NCI-H1417 treated with DMSO at 0.1 percent for 48 hours (cell line): ENCODE results near the gene AP5B1.
A peak's percentile ranks its signal among the peaks of the same experiment; 100 is the strongest.

Experiments
- DNase-seq: peaks from one replicate; lab custom pipeline; 2025; lab: John Stamatoyannopoulos, UW

AP5B1 gene

GRCh38 chr11:65801153-65801987 is 20.6 kb upstream of the AP5B1 start:
- no peak for DNase-seq

GRCh38 chr11:65798882-65799281 is 18.1 kb upstream of the AP5B1 start:
- DNase-seq, result no peak

- no peak for DNase-seq
Measured at GRCh38 chr11:65797711-65798110, 16.9 kb upstream of the AP5B1 start.

GRCh38 chr11:65796726-65797601 is 16.2 kb upstream of the AP5B1 start:
- no peak for DNase-seq

- no peak for DNase-seq
Measured at GRCh38 chr11:65794570-65795510, 14.1 kb upstream of the AP5B1 start.

GRCh38 chr11:65793625-65794400 is 13.0 kb upstream of the AP5B1 start:
- no peak for DNase-seq

GRCh38 chr11:65793144-65793581 is 12.4 kb upstream of the AP5B1 start:
- no peak for DNase-seq

GRCh38 chr11:65792456-65792855 is 11.7 kb upstream of the AP5B1 start:
- DNase-seq, result no peak

GRCh38 chr11:65791719-65792213 is 11.0 kb upstream of the AP5B1 start:
- DNase-seq, result peak; percentile 53

- no peak for DNase-seq
Measured at GRCh38 chr11:65790902-65791650, 10.3 kb upstream of the AP5B1 start.

- no peak for DNase-seq
Measured at GRCh38 chr11:65790104-65790901, 9.5 kb upstream of the AP5B1 start.

- DNase-seq, result no peak
Measured at GRCh38 chr11:65789230-65790103, 8.7 kb upstream of the AP5B1 start.

- DNase-seq, result no peak
Measured at GRCh38 chr11:65788821-65789220, 8.0 kb upstream of the AP5B1 start.

- no peak for DNase-seq
Measured at GRCh38 chr11:65787649-65788622, 7.2 kb upstream of the AP5B1 start.

- DNase-seq, result no peak
Measured at GRCh38 chr11:65786786-65787636, 6.2 kb upstream of the AP5B1 start, which contains the start of gene OVOL1. OVOL1 (plus strand) TSS chr11:65787063; CDS start chr11:65787374, 311 bp downstream.
